Middle frontal gyrus (tissue), 1 donor: ENCODE measurements around the gene TPRG1.

Source experiments
- DNase-seq: peaks from one replicate; pipeline ENCODE4 v3.0.0-alpha.2; 2015; ENCODE audit warnings: low spot score; ENCODE audit errors: extremely low spot score

TPRG1 gene

GRCh38 chr3:189353318-189353965 is 181.7 kb downstream of the TPRG1 start:
- DNase-seq, result no peak

GRCh38 chr3:189353988-189354889 is 182.5 kb downstream of the TPRG1 start:
- no peak for DNase-seq

- no peak for DNase-seq
Observed at GRCh38 chr3:189355115-189355480, 183.3 kb downstream of the TPRG1 start.

- no peak for DNase-seq
Observed at GRCh38 chr3:189355481-189356201, 183.9 kb downstream of the TPRG1 start.

GRCh38 chr3:189360291-189360690 is 188.5 kb downstream of the TPRG1 start:
- no peak for DNase-seq

GRCh38 chr3:189361103-189361835 is 189.5 kb downstream of the TPRG1 start:
- DNase-seq, result no peak

GRCh38 chr3:189363590-189364255 is 192.0 kb downstream of the TPRG1 start:
- no peak for DNase-seq

- no peak for DNase-seq
Observed at GRCh38 chr3:189365609-189366564, 194.1 kb downstream of the TPRG1 start.

- DNase-seq, result no peak
Observed at GRCh38 chr3:189368384-189368783, 196.6 kb downstream of the TPRG1 start.

GRCh38 chr3:189369636-189370035 is 197.9 kb downstream of the TPRG1 start:
- no peak for DNase-seq

- DNase-seq, result no peak
Observed at GRCh38 chr3:189372243-189372642, 200.5 kb downstream of the TPRG1 start.
